Activated CD8-positive, alpha-beta T cell treated with anti-CD3 and anti-CD28 coated beads for 36 hours (primary cell): ENCODE measurements around the gene SERPING1. TPM values are rescaled to one million over a fixed set of nuclear protein-coding genes. Genes with fewer than 3 reads are reported as not detected.

Source experiments
- ATAC-seq: fragments of 200-7000 bp; cut with Tn5 transposase; one replicate; pipeline ENCODE4 v1.10.0; 2021; ENCODE audit warnings: mild to moderate bottlenecking, moderate library complexity
- CTCF ChIA-PET: fragments of 350-600 bp; sonication (Branson Sonifier 250); formaldehyde crosslinking; loops from one replicate; lab custom pipeline; 2021; ENCODE audit warnings: antibody characterized with exemption; lab: Charles Lee
- POLR2A ChIA-PET: fragments of 350-600 bp; sonication (Branson Sonifier 250); formaldehyde crosslinking; loops from one replicate; lab custom pipeline; 2021; ENCODE audit warnings: antibody characterized with exemption; lab: Charles Lee
- DNase-seq: peaks from one replicate; pipeline ENCODE4 v3.0.0-alpha.2; 2020
- H3K27ac Mint-ChIP-seq: one replicate; pipeline ENCODE4 v1.8.0; 2021; ENCODE audit warnings: mild to moderate bottlenecking, mixed read lengths
- H3K27me3 Mint-ChIP-seq: one replicate; pipeline ENCODE4 v1.8.0; 2021; ENCODE audit warnings: mixed read lengths
- H3K36me3 Mint-ChIP-seq: one replicate; pipeline ENCODE4 v1.8.0; 2021; ENCODE audit warnings: low read depth, mixed read lengths
- H3K4me1 Mint-ChIP-seq: one replicate; pipeline ENCODE4 v1.8.0; 2021; ENCODE audit warnings: low read depth, mixed read lengths
- H3K4me3 Mint-ChIP-seq: one replicate; pipeline ENCODE4 v1.8.0; 2021; ENCODE audit warnings: mild to moderate bottlenecking, moderate library complexity, mixed read lengths
- H3K9me3 Mint-ChIP-seq: one replicate; pipeline ENCODE4 v1.8.0; 2021; ENCODE audit warnings: mixed read lengths
- intact Hi-C: fragments of 100-400 bp; cut with micrococcal nuclease; formaldehyde crosslinking; loops from one replicate; pipeline ENCODE4 v1.10.0; 2022
- total RNA-seq, 2 experiments: library from RNA; stranded (reverse); gene quantifications; one replicate each; pipeline ENCODE4 v1.2.3, GENCODE V29; 2021
- TF ChIP-seq, protein P1 (sequence below): fragments of 200-600 bp; IDR thresholded peaks from one replicate; pipeline ENCODE4 v1.8.0; 2022; ENCODE audit warnings: antibody characterized with exemption, mild to moderate bottlenecking

SERPING1 gene
- total RNA-seq, 2 experiments from 2014 or later: not detected

DNA sequence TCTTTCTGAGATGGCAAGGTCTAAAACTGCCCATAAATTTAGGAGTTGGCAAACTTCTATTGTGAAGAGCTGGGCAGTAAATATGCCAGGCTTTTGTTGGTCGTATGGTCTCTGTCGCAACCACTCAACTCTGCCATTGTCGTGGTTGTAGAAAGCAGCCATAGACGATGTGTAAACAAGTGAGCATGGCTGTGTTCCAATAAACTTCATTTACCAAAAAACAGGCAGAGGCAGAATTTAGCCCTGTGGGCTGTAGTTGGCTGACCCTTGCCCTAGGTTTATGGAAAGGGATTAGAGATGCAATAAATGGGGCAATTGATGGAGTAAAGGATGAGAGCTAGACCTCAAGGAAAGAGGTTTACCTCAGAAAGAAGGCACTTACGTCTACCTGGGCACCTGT lies 34.6 kb downstream of the SERPING1 start:
- Mint-ChIP-seq H3K36me3 (no peaks in the 10 kb centered on the region), H3K4me3 (no peak overlapping the region), H3K4me1 (no peaks in the 10 kb centered on the region), H3K27ac (no peak overlapping the region), H3K9me3 (no peaks in the 10 kb centered on the region), H3K27me3 (peaks cover 21% of the 10 kb centered on the region)
- POLR2A ChIA-PET: no interaction called here
- no peak for ATAC-seq
- CTCF ChIA-PET: interaction anchor here (1.1 to 2.7 kb wide), 2 partner anchors 12 to 28 kb away, joined by 3 to 18 read pairs; no protein-coding TSS in a partner anchor
- DNase-seq: no peak
- intact Hi-C loops: no loop called here
- TF ChIP-seq, protein P1, sequence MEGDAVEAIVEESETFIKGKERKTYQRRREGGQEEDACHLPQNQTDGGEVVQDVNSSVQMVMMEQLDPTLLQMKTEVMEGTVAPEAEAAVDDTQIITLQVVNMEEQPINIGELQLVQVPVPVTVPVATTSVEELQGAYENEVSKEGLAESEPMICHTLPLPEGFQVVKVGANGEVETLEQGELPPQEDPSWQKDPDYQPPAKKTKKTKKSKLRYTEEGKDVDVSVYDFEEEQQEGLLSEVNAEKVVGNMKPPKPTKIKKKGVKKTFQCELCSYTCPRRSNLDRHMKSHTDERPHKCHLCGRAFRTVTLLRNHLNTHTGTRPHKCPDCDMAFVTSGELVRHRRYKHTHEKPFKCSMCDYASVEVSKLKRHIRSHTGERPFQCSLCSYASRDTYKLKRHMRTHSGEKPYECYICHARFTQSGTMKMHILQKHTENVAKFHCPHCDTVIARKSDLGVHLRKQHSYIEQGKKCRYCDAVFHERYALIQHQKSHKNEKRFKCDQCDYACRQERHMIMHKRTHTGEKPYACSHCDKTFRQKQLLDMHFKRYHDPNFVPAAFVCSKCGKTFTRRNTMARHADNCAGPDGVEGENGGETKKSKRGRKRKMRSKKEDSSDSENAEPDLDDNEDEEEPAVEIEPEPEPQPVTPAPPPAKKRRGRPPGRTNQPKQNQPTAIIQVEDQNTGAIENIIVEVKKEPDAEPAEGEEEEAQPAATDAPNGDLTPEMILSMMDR: no peak

DNA sequence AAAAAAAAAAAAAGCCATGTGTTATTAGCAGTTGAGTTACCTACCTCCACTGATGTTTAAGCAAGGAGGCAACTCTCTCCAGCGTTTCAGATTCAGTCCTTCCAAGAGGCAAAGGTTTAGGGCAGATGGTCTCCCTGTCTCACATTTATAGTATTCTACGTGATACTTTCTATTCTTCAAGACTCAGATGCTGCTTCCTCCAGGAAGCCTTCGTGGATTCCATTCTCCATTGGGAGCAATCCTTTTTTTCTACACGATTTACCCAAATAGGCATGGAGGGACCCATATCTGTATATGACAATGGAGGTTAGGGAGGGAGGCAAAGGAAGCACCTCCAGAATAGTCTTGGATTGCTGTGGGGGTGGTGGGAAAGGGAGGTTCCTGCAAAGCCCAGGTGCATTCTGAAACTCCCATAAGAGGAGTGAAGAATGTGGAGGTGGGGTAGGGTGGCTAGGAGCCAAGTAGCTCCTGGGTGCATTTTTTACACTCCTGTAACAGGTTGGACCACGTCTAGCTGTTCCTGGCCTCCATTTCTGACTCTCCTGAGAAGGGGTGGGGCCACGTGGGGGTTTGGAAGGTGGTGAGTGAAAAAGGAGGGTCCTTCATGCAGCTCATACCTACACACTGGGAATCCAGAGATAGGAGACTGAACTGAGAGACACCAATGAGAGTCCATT lies 36.0 kb downstream of the SERPING1 start:
- intact Hi-C loops: no loop called here
- Mint-ChIP-seq H3K36me3 (no peaks in the 10 kb centered on the region), H3K4me3 (no peak overlapping the region), H3K27ac (no peak overlapping the region), H3K4me1 (peaks cover 4% of the 10 kb centered on the region), H3K27me3 (peaks cover 31% of the 10 kb centered on the region), H3K9me3 (no peaks in the 10 kb centered on the region)
- TF ChIP-seq, protein P1: no peak
- ATAC-seq (no peak), DNase-seq (no peak)
- CTCF ChIA-PET: interaction anchor here (1.1 to 1.8 kb wide), 2 partner anchors 11 to 62 kb away, joined by 3 to 11 read pairs; no protein-coding TSS in a partner anchor
- POLR2A ChIA-PET: interaction anchor here (1.1 to 1.8 kb wide), 2 partner anchors 66 to 98 kb away, joined by 4 to 6 read pairs; partner anchors contain the start of gene UBE2L6

DNA sequence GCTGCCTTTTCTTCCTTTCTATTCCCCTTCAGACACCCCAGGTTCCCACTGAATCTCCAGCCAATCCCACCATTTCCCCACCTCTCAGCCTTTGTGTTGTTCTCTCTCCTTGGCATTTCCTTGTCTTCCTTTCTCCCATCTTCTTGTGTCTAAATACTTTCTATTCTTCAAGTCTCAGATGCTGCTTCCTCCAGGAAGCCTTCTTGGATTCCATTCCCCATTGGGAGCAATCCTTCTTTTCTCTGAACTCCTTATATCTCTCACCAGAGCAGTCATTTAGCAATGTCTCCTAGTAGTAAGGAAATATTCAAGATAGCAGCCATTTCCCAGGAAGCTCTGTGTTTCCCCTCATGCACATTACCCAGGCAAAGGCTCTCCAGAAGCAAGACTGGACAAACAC lies 36.8 kb downstream of the SERPING1 start:
- ChIA-PET POLR2A (interaction anchor here (1.1 to 1.8 kb wide), 2 partner anchors 67 to 98 kb away, joined by 4 to 6 read pairs; partner anchors contain the start of gene UBE2L6), CTCF (interaction anchor here (1.1 to 1.8 kb wide), 2 partner anchors 10 to 63 kb away, joined by 3 to 11 read pairs; no protein-coding TSS in a partner anchor)
- ATAC-seq (no peak), DNase-seq (no peak)
- peaks cover 34% of the 10 kb centered on the region for H3K27me3 Mint-ChIP-seq
- H3K9me3 Mint-ChIP-seq: no peaks in the 10 kb centered on the region
- peaks cover 9% of the 10 kb centered on the region for H3K4me1 Mint-ChIP-seq
- intact Hi-C loops: no loop called here
- TF ChIP-seq, protein P1: no peak
- no peak overlapping the region for H3K27ac Mint-ChIP-seq
- H3K4me3 Mint-ChIP-seq: no peak overlapping the region
- H3K36me3 Mint-ChIP-seq: no peaks in the 10 kb centered on the region

DNA sequence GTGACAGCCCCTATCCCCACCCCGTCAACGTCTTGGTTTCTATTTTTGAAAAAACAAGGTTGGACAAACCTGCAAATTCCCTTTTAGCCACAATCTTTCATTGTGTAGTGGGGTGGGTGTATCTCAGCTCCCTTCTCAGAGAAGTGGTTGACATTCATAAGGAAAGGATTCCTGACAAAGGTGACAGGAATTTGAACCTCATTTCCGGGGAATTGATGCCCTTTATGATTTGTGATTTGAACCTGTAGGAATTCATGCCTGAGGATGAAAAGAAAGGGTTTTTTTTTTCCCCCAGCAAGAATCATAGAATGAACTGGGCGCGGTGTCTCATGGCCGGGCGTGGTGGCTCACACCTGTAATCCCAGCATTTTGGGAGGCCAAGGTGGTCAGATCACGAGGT lies 37.8 kb downstream of the SERPING1 start:
- ChIA-PET POLR2A (interaction anchor here (1.8 kb wide), 1 partner anchor 68 kb away, joined by 6 read pairs; the partner anchor contains the start of gene UBE2L6), CTCF (interaction anchor here (2.0 kb wide), 1 partner anchor 9 kb away, joined by 6 read pairs; no protein-coding TSS in a partner anchor)
- no peaks in the 10 kb centered on the region for H3K9me3 Mint-ChIP-seq
- H3K27ac Mint-ChIP-seq: no peak overlapping the region
- TF ChIP-seq, protein P1: no peak
- H3K4me3 Mint-ChIP-seq: no peak overlapping the region
- peaks cover 34% of the 10 kb centered on the region for H3K27me3 Mint-ChIP-seq
- no peak for DNase-seq
- ATAC-seq: no peak
- peaks cover 14% of the 10 kb centered on the region for H3K4me1 Mint-ChIP-seq
- intact Hi-C loops: loop anchor here (5.0 kb wide), 1 partner anchor 288 kb away; no protein-coding TSS in a partner anchor
- H3K36me3 Mint-ChIP-seq: no peaks in the 10 kb centered on the region

DNA sequence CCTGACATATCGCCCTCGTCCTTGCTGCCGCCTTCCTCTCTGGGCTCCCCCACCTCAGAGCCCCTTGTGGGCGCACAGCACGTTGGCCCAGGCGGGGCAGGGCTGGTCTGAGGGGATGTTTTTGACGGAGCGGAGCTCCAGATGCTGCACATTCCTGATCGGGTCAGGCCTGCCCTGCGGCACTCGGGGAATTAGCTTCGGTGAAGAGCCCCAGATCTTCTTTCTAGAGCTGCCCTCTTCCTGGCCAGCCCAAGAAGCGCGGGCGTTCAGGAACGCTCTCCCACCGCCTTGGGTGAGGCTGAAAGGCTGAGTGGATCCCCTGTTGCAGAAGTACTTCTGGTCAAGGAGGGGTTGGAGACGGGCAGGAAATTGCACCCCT lies 40.1 kb downstream of the SERPING1 start:
- DNase-seq: no peak
- peak overlapping the region; percentile 78 for H3K4me3 Mint-ChIP-seq
- no peaks in the 10 kb centered on the region for H3K9me3 Mint-ChIP-seq
- no peak overlapping the region for H3K27ac Mint-ChIP-seq
- intact Hi-C loops: loop anchor here (5.0 kb wide), 1 partner anchor 290 kb away; no protein-coding TSS in a partner anchor
- POLR2A ChIA-PET: interaction anchor here (1.3 kb wide), 1 partner anchor 64 kb away, joined by 3 read pairs; no protein-coding TSS in a partner anchor
- TF ChIP-seq, protein P1: no peak
- H3K27me3 Mint-ChIP-seq: peaks cover 32% of the 10 kb centered on the region
- CTCF ChIA-PET: interaction anchor here (1.1 to 4.5 kb wide), 2 partner anchors 69 to 110 kb away, joined by 4 to 28 read pairs; partner anchors contain the start of gene UBE2L6
- peaks cover 17% of the 10 kb centered on the region for H3K4me1 Mint-ChIP-seq
- H3K36me3 Mint-ChIP-seq: no peaks in the 10 kb centered on the region
- ATAC-seq: no peak
